Stimulated activated CD4-positive, alpha-beta T cell treated with anti-CD3 and anti-CD28 coated beads, Interleukin-2, amount 100 ng/mL, for 24 hours (primary cell): ENCODE data around the gene HCRTR1.
A peak's percentile ranks its signal among the peaks of the same experiment; 100 is the strongest.

Experiments
- DNase-seq, 2 donors: peaks; one replicate each; pipeline ENCODE4 v3.0.0-alpha.2; 2020

HCRTR1 gene

DNA sequence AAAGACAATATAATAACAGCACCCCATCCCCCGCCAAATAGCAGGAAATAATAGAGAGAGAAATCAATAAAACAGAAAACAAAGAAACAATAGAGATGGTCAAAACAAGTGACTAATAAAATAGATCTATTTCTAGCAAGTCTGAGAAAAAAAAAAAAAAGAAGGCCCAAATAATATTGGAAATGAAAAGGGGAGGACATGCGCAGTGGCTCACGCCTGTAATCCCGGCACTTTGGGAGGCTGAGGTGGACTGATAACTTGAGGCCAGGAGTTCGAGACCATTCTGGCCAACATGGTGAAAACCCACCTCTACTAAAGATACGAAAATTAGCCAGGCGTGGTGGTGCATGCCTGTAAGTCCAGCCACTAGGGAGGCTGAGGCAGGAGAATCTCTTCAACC lies 18.5 kb upstream of the HCRTR1 start:
- no peak for DNase-seq

DNA sequence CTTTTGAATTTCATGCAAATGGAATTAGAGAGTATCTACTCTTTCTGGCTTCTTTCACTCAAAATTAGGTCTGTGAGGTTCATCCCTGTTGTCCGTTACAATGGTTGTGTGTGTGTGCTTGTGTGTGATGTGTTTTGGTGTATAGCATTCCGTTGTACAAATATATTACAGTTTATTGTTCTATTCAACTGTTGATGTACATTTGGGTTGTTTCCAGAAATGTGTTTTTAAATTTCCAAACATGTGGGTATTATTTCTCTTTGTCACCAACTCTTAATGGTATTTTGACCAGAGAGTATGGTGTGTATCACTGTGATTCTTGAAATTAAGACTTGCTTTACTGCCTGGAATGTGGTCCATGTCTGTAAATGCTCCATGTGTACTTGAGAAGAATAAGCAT lies 16.8 kb upstream of the HCRTR1 start:
- DNase-seq = no peak

DNA sequence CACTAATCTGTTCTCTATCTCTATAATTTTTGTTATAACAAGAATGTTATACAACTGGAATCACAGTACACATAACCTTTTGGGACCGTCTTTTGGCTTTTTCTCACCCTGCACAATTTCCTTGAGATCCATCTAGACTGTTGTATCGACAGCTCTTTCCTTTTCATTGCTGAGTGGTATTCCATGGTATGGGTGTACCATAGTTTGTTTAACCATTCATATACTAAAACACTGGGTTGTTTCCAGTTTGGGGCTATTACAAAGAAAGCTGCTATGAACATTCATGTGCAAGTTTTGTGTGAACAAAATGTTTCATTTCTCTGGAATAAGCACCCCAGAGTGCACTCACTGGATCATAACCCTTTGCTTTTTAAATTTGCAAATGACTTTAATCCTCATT lies 15.4 kb upstream of the HCRTR1 start:
- DNase-seq = no peak

DNA sequence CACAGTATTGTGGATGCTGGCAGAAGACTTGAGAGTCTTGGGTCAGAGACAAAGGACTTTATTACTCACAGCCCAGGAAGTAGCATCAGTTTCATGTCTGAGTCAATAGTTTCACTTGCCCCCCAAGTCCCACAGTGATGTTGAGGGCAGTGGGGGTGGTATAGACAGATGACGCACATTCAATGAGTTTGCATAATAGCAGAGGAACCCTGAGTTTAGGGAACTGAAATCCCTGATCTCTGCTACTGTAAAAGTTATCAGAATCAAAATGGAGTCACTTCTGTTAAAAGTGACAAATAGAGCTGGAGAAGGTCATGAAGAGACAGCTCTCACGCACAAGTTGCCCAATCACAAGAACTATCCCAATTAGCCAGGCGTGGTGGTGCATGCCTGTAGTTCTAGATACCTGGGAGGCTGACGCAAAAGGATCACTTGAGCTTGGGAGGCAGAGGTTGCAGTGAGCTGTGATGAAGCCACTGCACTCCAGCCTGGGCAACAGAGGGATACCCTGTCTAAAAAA lies 11.5 kb upstream of the HCRTR1 start:
- DNase-seq = peak; percentile 38 to 45

DNA sequence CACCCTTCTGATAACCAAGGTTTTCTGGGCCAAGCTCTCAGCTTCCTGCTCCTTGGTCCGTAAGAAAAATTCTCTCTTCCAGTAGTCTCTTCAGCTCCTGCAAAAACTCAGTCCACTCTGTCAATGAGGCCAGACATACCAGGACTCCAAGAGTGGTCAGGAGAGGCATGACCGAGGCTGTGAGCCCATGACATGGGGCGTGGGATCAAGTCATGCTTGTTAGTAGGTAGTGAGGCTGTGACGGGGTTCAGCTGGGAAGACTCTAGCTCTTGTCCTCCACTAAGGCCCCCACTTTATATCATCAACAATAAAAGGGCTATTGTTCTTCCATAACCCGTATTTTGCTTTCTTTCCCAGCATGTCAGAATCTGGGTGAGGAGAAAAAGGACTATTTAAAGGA lies 10.1 kb upstream of the HCRTR1 start:
- no peak for DNase-seq

DNA sequence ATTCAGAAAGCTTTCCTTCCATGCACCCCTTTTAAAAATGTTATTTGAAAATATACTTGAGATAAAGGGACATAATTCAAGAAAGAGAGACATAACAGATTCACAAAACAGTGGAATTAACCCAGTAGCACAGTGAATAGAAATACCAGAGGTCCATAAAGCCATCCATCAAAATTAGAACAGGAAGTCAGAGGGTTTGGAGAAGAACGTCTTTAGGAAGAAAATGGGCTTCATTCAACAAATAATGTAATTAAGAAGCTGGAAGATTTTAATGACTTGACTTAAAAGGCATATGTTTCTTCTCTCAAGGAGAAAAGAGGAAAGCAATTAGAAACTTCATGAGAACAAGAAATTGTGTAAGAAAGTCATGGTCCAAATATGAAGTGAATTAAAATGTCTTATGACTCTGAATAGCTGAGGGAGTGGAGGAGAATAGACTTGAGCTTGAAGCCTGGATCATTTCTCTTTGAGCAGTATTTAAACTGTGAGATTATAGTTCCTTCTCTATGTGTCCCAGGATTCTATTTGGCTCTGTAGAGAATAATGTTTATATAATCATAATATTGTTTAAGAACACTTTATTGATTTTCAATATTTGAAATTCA lies 7.9 kb upstream of the HCRTR1 start:
- DNase-seq = no peak

DNA sequence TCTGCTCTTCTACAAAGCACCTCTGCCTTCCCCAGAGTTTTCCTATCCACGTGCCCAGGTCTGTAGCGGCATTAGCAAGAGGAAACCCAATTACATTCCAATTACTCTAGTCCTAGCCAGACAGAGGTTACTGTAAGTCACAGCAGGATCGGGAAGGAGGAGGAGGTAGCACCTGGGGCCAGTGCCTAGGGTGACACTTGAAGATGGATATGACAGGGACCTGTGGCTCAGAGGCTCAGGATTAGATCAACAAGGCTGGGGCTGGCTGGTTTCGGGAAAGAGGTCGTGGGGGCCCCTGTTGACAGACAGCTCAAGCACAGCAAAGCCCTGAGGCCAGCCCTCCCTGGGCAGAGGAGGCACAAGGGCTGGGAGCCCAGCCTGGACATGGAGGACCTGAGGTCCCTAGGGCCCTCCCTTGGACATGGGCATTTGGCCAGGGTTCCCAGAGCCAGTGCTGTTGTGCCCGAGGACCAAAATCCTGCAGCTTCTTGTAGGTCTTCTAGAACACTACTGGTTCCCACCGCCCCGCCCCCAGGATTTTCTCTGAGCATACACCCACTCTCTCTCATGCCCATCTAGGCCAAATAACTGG lies 3.0 kb upstream of the HCRTR1 start:
- DNase-seq = no peak

DNA sequence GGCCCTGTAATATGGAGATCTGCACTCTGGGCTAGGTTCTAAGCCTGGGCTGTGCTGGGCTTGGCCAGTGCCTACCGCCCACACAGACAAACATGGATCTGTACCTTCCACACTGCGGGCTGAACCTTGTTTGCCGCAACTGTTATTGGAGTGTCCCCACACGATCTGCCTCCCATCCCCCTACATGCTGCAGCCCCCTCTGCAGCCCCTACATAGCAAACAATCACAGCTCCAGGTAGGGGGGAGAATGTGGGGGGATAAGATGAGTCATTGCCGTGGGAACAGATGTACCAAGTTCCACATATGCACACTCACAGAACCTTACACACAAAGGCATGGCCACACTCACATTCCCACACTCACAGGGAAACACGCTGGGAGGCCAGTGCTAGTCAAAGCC lies 2.1 kb upstream of the HCRTR1 start:
- no peak for DNase-seq

DNA sequence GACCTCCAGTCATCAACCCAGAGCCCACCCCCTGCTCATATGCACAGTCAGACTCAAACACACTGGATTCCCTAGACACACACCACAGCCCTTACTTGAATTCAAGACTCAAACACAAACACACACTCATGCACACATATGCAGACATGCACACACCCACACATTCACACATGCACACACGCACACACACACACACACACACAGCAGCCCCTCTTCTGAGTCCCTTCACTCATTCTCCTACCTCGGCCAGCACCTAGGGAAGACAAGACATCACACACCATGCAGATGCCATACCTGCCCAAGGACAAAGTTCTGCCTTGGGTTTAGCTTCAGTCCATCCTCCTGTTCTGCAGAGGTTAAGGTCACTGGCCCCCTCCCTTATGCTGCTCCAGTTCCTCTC lies 1.6 kb upstream of the HCRTR1 start:
- no peak for DNase-seq

DNA sequence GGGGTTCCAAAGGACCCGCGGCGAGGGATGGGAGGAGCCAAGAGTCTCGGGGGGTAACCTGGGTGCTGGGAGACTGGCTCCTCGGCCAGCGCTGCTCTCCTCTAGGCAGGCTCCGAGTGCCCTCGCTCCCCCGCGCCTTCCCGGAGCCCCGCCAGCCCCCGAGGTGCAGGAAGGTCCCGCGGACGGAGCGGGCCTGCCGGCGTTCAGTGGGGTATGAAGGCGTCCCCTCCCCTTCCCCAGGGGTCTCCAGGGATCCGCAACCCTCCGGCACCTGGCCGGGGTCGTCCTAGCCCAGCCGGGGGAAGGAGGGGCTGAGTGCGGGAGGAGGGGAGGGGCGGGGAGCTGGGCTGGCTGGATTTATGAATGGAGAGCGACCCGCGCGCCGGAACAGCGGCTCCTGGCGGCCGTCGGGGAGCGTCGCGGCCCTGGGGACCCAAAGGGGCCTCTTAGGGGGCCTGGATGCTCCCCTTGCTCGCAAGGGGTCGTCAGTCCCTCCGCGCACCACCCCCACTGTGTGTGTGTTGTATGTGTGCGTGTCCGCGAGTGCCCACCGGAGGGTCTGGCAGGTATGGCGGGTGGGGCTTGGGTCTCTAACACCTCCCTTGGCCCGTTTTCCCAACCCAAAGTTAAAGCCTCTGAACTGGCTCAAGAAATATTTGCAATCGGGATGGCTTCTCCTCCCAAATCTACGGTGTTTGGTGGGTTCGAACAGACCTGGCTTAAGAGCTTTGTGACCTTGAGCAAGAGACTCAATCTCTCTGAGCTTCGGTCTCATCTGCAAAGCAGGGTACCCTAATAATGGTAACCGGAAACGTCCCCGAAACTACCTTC lies 642 bp downstream of the HCRTR1 start:
- DNase-seq = peak; percentile 54 to 64

DNA sequence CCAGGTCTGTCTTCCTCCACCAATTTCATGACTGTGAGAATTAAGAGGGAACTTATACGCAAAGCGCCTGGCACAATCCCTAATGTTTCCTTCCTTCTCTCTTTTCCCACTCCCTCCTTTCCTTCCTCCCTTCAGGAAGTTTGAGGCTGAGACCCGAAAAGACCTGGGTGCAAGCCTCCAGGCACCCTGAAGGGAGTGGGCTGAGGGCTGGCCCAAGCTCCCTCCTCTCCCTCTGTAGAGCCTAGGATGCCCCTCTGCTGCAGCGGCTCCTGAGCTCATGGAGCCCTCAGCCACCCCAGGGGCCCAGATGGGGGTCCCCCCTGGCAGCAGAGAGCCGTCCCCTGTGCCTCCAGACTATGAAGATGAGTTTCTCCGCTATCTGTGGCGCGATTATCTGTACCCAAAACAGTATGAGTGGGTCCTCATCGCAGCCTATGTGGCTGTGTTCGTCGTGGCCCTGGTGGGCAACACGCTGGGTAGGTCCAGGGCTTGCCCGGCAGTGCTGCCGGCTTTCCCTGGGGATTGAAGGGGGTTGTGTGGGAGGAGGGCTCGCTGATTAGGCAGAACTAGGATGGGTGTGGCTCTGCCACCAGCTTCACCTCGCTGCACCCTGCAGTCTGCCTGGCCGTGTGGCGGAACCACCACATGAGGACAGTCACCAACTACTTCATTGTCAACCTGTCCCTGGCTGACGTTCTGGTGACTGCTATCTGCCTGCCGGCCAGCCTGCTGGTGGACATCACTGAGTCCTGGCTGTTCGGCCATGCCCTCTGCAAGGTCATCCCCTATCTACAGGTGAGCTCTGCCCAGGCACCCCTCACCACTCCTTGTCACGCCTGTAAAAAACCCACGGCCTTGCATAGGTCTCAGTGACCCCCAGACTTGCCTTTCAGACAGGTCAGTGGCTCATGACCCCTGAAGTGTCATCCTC lies 1.7 kb downstream of the HCRTR1 start:
- DNase-seq = no peak

DNA sequence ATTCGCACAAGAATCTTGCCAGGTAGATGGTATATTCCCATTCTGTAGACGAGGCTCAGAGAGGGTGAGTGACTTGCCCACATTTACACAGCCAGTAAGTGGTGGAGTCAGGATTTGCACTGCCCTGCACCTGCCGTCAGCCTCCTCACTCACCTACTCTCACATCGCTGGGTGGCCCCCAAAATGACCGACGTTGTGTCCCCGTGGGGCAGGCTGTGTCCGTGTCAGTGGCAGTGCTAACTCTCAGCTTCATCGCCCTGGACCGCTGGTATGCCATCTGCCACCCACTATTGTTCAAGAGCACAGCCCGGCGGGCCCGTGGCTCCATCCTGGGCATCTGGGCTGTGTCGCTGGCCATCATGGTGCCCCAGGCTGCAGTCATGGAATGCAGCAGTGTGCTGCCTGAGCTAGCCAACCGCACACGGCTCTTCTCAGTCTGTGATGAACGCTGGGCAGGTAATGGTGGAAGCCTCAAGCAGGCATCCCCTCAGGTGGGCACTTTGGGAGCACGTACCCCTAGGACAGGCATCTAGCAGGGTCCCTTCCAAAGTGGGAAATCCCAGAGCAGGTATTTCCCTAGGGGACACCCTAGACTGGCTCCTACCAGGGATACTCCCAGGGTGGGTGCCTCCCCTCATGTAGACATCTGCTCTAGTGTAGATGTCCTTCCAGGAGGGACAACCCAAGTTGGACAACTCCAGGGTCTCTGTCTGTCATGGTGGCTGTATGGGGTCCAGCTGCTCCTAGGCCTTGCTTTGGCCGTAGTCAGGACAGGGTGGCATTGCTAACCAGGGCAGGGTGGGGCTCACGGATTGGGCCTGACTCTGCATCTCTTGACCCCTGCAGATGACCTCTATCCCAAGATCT lies 3.4 kb downstream of the HCRTR1 start:
- DNase-seq = no peak

DNA sequence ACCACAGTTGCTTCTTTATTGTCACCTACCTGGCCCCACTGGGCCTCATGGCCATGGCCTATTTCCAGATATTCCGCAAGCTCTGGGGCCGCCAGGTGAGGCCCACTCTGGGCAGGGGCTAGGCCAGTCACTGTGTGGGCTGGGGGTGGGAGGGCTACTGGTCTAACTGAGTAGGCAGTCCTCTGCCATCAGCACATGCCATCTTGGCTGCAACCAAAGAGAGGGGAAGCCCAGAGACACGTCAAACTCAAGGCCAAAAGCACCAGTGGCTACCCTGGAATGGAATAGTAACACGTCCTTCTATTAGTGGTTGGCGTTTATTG lies 4.0 kb downstream of the HCRTR1 start:
- no peak for DNase-seq

DNA sequence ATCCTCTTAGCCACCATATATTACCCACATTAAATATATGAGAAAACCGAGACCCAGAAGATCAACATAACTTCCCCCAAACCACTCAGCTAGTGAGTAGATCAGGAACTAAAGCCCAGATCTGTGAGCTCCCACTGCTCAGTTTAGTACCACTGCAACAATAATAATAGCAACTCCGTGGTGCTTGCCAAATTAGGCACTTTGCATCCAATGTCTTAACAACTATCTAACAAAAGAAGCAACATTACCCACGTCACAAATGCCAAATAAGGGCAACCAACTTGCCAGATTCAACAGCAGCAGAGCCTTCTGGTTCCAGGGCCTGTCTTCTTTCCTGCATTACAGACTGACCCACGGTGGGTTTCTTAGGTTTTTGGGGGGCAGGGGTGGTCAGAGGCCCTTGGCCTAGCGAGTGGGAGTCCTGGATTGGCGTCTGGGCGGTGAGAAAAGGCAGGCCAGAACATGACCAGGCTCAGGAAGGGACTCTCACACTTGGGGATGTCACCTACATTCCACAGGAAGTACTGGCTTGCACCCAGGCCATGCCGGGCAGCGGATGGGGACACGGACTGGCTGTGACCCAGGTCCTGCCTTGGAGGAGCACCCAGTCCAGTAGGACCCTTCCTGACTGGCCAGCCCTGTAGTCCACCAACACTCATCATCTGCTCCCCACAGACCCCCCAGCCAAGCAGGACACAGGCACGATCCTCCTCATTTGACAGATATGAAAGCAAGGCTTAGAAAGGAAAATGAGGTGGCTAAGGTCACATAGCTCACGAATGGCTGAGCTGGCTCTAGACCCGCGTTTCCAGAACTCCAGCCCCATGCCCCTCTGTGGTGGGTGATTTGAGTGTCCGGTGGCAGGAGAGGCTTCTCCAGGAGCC lies 4.6 kb downstream of the HCRTR1 start:
- no peak for DNase-seq

DNA sequence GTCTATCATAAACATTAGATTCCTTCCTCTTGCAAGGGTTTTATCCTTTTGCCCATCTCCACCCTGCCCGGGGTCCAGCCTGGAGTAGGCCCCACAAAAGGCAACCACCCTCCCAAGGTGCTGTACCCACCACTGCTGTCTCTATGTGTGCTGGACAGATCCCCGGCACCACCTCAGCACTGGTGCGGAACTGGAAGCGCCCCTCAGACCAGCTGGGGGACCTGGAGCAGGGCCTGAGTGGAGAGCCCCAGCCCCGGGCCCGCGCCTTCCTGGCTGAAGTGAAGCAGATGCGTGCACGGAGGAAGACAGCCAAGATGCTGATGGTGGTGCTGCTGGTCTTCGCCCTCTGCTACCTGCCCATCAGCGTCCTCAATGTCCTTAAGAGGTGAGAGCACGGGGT lies 5.9 kb downstream of the HCRTR1 start:
- DNase-seq = no peak

DNA sequence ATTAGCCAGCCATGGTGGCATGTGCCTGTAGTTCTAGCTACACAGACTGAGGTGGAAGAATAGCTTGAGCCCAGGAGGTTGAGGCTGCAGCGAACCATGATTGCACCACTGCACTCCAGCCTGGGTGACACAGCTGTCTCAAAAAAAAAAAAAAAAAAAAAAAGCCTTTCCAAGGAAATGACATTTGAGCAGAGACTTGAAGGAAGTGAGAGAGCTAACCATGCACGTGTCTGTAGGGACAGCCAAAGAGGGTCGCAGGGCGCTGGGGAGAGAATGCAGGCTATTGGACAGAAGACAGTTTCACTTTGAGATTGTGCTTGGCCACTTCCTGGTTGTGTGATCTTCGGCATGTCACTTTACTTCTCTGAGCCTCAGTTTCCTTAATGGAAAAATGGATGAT lies 6.8 kb downstream of the HCRTR1 start:
- no peak for DNase-seq

DNA sequence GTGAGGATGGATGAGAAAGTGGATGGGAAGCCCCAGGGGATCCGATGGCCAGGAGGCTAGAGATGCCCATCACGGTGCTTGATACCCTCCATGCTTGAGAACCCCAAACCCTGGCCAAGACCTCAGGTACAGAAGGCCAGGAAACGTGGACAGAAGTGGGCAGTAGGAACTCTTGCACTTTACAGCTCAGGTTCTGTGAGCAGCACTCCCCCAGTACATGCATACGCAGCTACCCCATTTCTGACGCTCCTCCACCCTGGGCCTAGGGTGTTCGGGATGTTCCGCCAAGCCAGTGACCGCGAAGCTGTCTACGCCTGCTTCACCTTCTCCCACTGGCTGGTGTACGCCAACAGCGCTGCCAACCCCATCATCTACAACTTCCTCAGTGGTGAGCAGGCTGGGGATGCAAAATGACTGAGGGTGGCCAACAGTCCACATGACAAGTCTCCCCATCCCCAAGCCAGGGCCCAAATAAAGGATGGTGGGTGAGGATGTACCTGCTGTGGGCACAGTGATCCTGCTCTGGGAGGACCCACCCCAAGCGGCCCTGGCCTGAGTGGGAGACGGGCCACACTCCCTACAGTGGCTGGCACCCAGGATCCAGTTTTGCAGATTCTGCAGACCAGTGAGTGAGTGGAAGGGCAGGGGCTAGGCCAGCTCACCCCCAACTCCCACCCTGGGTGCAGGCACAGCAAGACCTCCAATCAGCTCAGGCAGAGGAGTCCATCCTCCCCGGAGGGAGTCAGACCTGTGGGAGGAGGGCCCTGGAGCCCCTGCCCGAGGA lies 7.4 kb downstream of the HCRTR1 start:
- DNase-seq = no peak

DNA sequence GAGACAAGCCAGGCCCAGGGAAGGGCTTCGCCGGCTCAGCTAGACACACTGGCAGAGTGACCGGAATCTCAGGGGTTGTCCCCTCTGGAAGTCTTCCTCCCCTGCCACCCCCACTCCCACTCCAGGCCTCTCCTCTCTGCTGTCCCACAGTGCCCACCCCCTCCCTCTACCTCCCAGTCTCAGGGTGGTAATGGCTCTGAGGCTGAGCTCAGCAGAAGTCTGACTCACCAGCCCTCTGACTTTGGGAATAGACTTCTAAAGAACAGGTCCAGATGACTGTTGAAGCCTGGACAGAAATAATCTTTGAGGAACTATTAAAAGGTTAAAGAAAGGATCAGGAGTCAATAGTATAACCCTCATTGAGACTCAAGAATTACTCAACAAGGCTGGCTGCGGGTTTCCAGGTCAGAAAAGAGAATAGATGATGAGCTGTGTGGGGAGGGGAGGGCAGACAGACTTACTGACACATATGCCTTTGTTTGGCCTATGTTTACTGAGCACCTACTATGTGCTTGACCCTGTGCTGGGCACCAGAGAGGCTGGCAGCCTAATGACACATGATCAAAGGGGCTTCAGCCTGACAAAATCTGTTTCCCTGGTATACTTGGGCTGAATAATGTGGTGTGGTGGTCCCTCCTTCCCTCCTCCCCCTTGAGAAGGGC lies 8.2 kb downstream of the HCRTR1 start:
- DNase-seq = no peak
